HG03469 (cell line): ENCODE measurements around the gene XYLT2.
"Not testable (repeated sequence)": the region's sequence is repeated elsewhere in the genome, so short reads cannot be mapped to it uniquely, and the experiment has no call there.

ENCODE experiments used
- ATAC-seq: cut with Tn5 transposase; IDR thresholded peaks from one replicate; pipeline ENCODE4 v1.9.1; 2021; ENCODE audit warnings: mild to moderate bottlenecking, moderate library complexity, moderate number of reproducible peaks; ENCODE audit not compliant: unreplicated experiment

The XYLT2 gene

DNA sequence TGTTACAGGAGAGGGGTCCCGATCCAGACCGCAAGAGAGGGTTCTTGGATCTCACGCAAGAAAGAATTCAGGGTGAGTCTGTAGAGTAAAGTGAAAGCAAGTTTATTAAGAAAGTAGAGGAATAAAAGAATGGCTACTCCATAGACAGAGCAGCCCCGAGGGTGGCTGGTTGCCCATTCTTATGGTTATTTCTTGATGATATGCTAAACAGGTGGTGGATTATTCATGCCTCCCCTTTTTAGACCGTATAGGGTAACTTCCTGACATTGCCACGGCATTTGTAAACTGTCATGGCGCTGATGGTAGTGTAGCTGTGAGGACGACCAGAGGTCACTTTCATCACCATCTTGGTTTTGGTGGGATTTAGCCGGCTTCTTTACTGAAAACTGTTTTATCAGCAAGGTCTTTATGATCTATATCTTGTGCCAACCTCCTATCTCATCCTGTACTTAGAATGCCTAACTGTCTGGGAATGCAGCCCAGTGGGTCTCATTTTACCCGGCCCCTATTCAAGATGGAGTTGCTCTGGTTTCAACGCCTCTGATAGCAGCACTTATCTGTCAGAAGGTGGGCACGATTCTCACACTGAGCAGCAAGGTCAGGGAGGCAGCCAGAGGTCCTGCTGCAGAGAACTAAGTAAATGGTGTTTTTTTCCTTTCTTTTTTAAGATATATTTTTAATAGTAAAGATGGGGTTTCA, 26.5 kb upstream of the XYLT2 start:
- no peak for ATAC-seq

DNA sequence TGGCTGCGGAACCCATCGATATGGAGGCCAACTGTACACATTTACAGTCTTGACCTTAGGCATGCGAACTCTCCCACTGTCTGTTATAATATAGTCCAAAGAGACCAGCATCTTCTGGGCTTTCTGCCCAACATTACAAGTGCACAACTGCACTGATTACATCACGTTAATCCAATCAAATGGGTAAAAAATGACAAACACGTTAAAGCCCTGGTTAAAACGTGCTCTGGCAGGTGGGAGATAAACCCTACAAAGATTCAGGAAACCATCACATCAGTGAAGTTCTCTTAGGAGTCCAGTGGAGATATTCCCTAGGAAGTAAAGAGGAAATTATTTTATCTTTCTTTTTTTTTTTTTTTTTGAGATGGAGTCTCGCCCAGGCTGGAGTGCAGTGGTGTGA, 23.7 kb upstream of the XYLT2 start:
- ATAC-seq = no peak

DNA sequence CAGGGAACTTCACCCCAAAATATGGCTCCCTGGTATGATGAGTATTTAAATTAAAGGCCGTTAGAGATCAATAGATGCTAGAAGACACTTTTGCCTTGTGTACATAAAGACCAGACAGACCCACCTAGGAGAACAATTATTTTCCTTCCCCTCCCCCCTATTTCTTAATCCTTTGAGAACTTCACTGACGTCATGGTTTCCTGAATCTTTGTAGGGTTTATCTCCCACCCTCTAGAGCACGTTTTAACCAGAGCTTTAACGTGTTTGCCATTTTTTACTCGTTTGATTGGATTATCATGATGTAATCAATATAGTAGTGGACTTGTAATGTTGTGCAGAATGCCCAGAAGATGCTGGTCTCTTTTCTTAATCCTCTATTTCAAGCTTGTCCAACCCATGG, 22.9 kb upstream of the XYLT2 start:
- ATAC-seq = no peak

- ATAC-seq = no peak
Observed at GRCh38 chr17:50325906-50326305, 20.0 kb upstream of the XYLT2 start.

DNA sequence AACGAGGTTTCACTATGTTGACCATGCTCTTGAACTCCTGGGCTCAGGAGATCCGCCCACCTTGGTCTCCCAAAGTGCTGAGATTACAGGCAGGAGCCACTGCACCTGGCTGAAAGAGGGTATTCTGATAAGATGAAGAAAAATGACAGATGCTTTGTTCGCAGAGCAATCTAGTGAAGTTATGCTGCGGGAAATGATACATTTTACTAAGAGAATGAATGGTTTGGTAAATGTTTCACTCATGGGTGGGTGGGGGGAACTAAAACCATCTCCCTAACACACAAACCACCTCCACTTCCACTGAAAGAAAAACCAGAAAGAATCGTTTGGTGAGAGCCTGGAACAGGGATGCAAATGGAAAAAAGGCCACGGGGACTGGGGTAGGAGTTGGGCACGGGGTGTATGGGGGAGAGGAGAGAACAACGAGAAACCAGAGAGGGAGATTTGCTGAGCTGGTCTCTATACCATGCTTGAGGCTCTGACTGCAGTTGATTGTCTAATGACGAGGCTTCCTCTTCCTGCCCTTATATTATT, 19.0 kb upstream of the XYLT2 start:
- ATAC-seq = no peak

DNA sequence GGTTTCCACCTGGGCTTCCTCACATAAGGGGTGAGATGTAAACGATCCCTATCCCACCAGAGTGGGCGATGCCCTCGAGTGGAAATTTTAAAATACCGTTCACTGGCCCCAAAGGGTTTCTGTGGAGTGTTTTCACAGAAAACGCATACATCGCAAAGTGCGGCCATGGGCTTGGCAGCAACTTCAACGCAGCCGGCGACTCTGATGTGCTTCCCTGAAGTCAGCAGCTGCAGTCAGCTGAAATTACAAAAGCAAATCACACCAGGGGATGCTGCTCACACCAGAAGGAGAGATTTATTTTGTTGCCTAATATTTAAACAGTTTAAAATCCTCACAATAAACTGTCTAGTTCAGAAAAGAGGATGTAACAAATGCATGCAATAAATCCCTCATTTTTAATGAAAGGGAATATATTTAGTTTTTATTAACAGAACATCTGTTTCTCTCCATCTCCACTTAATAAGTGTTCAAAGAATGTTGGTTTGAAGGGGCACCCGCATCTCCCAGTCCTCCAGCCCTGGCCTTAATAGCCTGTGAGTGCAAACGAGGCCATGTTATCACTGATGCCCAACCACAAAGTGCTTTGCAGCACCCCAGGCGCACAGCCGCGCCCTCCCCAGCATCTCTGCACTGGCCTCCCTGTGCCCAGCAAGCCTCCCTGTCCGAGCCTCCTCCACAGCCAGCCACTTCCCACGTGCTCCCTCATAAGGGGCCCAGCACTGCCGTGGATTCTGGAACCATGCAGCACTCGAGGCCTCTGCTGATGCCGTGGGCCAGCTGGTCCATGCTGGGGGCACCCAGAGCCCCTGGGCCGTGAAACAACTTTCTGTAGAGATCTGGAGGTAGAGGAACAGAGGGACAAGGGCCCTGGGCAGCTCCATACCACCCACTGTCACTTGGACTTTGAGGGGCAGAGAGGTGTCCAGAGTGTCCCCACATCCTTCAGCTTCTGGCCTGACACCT, 17.3 kb upstream of the XYLT2 start:
- no peak for ATAC-seq

GRCh38 chr17:50329716-50330115, 16.2 kb upstream of the XYLT2 start:
- ATAC-seq = no peak

DNA sequence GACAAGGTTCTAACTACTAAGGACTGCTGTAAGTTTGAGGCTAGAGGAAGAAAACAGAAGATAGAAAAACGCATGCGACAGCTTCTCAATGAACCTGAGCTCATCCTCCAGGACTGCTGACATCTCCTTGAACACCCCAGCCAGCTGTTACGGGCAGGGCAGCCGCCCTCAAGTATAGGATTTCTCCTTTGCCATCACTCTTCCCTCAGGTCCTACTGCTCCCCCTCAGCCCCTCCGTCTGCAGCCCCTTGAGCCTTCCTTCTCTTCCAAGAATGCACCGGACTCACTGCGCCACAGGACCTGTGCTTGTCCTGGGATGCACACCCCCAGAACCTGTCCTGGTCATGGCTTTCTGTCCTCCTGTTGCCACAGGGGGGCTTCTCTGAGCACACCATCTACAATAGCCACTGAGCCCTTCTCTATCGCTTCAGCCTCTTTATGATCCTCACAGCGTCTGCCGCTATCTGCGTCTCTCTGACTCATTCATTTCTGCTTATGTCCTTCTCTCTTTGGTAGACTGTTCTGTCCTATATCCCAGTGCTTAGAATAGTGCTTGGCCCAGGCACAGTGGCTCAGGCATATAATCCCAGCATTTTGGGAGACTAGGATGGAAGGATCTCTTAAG, 15.7 kb upstream of the XYLT2 start:
- no peak for ATAC-seq

DNA sequence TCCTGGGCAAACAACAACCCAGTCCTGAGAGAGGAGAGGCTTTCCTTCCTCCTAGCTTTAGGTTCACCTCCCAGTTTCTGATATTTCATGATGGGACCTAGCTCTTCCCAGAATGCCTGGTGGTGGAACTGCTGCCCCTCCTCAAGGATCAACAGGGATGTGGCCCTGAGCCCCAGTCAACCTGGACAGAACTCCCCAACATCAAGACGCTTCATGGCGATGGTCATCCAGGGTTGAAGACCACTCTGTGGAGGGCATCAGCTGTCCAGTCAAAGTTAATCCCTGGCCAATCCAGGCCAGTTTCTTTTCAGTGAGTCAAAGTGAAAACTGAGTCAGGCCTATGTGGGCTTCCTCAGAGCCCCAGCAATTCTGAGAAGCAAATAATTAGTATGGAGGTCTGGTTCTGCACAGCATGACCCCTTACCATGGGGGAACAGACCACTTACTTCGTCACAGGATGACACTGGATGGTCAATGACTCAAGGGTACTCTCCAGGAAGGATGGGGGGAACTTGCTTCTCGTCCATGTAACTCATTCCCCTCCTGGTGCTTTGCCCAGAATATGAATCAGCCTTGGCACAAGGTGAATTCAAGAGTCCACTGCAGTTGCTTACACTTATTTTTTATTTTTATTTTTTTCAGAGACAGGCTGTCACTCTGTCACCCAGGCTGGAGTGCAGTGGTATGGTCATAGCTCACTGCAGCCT, 14.7 kb upstream of the XYLT2 start:
- ATAC-seq = no peak

DNA sequence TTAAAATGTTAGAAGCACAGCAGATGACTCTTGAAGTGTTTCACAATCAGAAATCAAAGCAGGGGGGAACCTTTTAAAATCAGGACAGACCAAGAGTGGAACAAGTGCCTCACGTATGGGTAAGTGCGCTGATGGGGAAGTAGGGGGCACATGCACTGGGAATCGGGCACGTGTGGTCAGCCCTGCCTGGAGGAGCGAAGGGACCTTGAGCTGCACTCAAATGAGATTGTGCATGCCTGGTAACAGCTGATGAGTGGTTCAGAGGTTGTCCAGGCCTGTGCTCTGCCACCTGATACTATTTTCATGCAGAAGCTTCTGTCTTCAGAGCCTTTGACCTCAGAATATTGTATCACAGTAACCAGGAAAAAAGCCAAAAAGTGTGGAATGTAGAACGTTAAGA, 13.7 kb upstream of the XYLT2 start:
- ATAC-seq = no peak

DNA sequence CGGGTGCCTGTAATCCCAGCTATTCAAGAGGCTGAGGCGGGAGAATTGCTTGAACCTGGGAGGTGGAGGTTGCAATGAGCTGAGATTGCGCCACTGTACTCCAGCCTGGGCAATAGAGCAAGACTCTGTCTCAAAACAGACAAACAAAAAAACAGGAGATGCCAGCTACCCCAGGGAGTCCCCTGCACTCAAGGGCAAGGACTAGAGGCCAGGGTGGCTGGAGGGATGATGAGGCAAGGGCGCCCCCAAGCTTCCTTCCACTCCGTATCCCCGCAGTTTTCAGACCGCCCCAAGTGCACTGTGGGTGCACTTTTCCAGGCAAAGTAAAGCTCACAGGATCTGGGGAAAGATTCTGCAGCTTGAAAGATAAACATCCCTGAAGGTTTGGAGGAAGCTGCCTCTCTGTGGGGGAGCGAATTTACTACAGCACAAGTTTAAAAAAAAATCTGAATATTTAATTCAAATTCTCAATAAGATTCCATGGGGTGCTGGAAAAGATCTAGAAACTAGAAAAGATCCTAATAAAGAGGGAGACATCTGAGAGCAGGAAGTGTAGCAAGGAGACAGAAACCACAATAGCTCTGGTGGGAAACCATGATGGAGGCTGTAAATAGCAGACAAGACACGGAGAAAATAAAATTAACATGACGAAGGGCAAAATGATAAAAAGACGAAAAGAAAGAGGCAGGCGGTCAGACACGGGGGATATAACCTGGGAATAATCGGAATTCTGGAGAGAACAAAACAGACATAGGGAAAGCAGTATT, 12.5 kb upstream of the XYLT2 start:
- ATAC-seq = not testable (repeated sequence)

DNA sequence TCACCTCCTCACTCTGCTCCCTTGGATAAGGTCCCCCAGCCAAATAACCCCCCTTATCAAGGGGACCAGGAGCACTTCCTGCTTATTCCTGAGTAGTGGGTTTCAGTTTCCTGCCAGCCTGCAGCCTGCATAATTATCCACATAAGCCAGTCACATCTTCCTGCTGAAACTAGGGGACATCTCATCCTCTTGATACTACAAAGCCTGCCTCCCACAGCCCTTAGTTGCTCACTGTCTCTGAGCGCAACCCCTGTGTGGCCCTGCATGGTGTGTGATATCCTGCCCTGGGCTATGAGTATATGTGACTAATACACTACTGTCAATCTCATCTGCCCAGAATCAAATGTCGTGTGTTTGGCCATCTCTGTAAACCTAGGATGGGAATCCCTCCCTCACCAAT, 8.0 kb upstream of the XYLT2 start:
- ATAC-seq = no peak

GRCh38 chr17:50338645-50339044, 7.3 kb upstream of the XYLT2 start:
- no peak for ATAC-seq

- no peak for ATAC-seq
Observed at GRCh38 chr17:50339381-50339780, 6.5 kb upstream of the XYLT2 start.

DNA sequence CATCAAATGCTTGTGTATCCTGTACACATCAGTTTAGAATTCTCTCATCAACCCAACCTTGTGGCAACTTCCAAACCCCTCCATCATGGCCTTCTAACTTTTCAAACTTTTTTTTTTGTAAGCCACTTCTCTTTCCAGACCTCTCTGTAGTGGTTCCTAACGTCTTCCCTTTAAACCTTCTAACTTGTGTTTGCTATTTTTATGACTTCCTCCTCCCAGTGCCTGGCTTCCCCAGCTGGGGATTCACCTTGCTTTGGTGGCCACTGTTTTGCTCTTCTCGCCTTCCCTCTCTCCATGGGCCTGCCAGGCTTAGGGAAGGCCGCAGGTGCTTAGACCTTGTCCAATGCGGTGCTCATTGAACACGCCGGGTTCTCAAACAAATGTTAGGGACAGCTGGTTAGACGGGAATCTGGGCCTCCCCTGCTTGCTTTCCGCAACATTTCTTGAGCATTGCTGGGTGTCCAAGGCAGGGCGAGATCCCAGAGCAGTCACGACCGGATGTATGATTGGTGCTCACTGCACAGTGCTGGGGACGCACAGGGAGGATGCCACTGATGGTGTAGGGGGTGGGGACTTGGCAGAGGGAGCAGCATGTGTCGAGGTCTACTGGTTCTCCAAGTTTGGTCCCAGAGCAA, 1.1 kb upstream of the XYLT2 start:
- no peak for ATAC-seq

- ATAC-seq = peak; percentile 15
Observed at GRCh38 chr17:50346313-50347116, 589 bp downstream of the XYLT2 start.

- ATAC-seq = no peak
Observed at GRCh38 chr17:50347117-50347893, 1.4 kb downstream of the XYLT2 start.

DNA sequence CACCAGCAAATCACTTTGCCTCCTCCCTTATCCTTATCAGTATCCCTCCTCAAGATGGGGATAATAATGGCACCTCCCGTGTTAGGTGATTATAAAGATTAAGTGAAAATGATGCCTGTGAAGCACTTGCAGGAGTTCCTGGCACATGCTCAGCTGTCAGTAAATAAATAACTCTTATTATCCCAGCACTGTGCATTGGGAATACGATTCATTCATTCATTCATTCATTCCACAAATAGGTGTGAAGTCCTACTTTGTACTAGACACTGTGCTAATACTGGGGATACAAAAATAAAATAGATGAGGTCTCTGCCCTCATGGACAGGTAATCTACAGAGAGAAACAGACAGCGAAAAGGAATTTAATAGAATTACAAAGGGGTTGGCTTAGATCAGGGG, 2.0 kb downstream of the XYLT2 start:
- ATAC-seq = no peak
